Loucy (cell line): ENCODE measurements around the gene OTOS.

Experiments
- CTCF ChIP-seq: fragments of 200-600 bp; sonication (generic); conservative IDR thresholded peaks from 2 replicates; pipeline ENCODE4 v1.5.1; 2014; ENCODE audit warnings: mild to moderate bottlenecking, antibody characterized with exemption, low read length
- EZH2phosphoT487 ChIP-seq: fragments of 200-600 bp; IDR thresholded peaks from 2 replicates; pipeline ENCODE4 v1.6.1; 2018; ENCODE audit warnings: antibody characterized with exemption, mild to moderate bottlenecking, moderate library complexity, borderline replicate concordance

- TF ChIP-seq CTCF: no peak
- no peak for TF ChIP-seq EZH2phosphoT487
These were observed 47.6 kb upstream of the OTOS start for GRCh38 chr2:240187989-240188590.
